Tongue (tissue), 2 donors: Measurements from ENCODE around the gene MIA3. TPM values are rescaled to one million over a fixed set of nuclear protein-coding genes. Genes with fewer than 3 reads are reported as not detected.
A peak's percentile ranks its signal among the peaks of the same experiment; 100 is the strongest.

Experiments used
- DNase-seq: peaks from one replicate; pipeline ENCODE4 v3.0.0-alpha.2; 2015
- total RNA-seq: library from RNA; depleted of rRNA; stranded (reverse); fragments of >200 nt; gene quantifications from one replicate; pipeline ENCODE4 v1.2.3, GENCODE V29; 2014

MIA3 gene
- total RNA-seq, 1 donor from 2014 or later: 51.0 TPM

DNA sequence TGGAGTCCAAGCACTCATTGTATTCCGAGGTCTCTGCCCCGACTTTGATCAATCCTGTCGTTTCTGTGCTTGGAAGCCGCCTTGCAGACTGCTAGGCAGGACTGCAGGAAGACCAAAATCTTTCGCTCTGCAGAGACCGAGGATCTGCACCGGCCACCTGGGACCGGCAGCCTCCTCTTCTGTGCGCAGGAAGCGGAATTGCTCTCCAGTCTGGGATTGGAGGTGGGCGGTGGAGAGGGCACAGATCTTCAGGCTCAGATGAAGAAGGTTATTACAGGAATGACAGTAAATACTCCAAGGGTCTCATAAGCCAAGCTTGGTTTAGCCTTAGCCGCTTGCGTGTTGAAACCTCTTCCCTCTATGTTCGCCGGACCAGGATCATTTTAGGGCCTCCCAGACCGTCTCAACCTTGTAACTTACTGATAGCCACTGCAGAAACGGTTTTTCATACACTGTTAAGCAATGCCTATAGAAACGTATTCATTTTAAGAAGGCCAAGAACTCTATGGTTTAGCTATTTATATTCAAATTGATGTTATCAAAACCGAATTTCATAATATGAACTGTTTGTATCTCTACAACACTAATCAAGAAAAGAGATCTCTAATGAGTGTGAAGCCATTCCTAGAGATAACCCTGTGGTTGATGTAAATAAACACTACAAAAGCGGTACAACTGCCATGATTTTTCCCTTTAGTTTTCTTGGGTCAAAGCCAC lies 1.1 kb downstream of the MIA3 start:
- DNase-seq: peak; percentile 32

DNA sequence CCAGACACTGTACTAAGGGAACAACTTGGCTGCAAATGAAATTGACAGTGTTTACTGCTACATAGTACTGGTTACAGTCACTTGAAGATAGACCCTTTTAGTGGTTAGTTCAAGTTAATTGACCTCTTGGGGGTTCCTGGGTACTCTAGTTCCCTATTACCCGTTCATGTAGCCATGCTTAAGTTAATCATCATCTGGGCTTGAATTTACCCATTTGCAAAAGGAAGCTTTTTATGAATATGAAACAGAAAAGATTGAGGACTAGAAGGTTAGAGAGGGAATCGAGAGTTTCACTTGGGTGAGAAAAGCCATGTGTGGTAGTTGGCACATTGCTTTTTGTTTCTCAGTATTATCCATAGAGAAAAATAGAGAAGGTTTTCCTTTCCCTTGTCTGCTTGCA lies 2.7 kb downstream of the MIA3 start:
- no peak for DNase-seq

DNA sequence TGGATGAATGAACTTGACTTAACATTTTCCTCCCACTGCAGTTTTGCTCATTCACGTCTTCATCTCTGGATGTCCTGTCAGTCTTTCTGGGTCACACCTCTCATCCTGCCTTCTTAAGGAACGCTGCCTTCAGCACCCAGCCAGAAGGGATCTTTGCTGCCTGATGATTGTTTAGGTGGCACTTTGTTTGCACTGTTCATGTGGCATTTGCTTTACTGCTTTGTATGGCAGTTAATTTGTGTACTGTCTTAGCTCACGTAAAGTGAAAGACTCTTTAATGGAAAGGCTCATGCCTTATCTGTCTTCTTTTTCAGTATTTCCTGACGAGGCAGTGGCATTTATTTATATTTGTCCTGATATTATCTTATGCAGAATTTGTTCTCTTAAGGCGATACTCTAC lies 4.9 kb downstream of the MIA3 start:
- DNase-seq: no peak

DNA sequence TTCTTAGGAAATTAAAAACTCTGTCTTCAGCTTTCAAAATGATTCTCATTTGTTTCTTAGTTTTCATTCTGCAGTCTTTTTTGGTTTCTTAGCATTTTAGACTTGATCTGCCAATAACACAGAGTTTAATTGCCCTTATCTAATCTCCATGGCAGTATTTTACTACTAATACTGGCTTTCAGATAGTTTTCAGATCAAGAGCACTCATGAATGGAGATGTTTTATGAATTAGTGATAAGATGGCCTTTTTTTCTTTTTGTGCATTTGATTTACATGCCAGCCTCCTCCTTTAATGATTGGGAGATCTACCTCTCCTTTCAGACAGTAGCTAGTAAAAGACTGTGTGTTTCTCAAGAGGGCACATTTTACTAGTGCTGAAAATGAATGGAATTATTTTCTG lies 5.6 kb downstream of the MIA3 start:
- DNase-seq: no peak

DNA sequence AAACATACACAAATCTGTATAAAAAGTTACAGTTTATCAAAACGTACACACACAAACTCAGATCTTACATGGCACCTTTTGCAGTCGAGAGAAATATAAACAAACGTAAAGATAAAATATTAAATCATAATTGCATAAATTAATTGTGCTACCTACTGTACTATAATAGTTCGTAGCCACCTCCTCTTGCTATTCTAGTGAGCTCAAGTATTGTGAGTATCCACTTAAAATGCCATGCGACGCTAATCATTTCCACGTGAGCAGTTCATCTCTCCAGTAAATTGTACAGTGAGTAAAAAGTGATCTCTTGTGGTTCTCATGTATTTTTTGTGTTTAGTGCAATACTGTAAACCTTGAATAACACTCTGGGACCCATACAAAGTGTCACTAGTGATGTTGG lies 6.3 kb downstream of the MIA3 start:
- DNase-seq: no peak

DNA sequence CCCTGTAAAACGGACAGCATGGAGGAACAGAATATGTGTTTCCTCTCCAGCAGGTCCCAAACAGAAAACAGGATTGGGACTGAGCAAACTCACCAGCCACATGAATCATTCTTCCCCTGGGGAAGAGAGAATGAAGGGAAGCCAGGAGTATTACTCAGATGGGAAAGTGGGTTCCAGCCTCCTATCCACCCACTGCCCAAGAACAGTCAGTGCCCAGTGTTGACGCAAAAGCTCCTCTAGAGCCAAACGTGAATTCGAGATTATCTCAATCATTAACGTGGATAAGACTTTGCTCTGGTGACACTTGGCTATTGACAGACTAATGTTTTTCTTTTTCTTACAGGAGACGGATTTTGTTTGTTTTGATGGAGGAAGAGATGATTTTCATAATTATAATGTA lies 9.3 kb downstream of the MIA3 start:
- no peak for DNase-seq

DNA sequence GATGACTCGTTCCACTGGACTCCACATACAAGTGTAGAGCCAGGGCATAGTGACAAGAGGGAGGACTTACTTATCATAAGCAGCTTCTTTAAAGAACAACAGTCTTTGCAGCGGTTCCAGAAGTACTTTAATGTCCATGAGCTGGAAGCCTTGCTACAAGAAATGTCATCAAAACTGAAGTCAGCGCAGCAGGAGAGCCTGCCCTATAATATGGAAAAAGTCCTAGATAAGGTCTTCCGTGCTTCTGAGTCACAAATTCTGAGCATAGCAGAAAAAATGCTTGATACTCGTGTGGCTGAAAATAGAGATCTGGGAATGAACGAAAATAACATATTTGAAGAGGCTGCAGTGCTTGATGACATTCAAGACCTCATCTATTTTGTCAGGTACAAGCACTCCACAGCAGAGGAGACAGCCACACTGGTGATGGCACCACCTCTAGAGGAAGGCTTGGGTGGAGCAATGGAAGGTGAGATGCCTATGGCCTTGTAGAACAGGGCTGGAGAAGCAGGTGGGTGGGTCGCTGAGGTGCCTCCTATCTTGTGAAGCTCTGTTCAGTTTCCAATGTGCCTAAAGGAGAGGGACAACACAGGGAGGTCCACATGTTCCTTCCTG lies 12.1 kb downstream of the MIA3 start:
- DNase-seq: no peak

DNA sequence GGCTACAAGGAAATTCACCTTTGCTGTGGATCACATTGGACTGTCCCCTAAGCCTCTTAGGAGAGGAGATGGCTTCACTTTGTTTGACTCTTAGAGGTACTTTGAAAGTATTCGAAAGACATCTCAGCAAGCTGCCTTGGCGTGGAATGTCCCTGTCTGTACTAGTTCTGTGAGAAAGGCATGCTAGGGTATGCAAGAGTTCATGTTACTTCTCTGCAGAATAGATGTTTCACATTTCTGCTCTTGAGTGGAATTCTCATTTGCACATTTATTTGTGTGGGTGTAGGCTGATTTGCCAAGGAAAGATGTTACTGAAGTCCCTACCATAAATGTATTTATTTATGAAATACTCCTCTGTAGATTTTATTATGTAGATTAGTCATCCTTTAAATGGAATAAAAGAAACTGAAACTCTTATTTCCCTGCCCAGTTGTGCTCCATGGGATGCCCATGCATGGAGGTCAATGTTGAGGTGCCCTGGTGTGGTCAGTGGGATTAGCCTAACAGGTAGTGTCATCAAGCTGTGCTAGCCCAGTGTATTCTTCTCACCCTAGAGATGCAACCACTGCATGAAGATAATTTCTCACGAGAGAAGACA lies 13.8 kb downstream of the MIA3 start:
- no peak for DNase-seq

DNA sequence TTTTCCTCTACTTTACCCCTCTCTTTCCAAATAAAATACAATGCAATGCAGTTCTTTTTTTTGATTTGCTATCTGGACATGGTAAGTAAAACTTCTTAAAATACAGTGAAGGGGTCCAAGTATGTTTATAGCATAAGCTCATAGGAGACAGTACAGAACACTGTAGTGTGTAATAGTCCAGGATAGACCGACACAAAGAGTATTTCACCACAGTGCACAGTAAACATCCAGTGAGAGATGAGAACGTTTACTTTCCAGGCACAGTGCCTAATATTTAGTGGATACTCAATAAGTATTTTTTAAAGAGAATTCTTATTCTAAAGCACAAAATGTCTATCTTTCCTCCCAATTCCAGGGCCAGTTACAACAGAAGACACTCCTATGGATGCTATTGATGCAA lies 14.9 kb downstream of the MIA3 start:
- DNase-seq: no peak

DNA sequence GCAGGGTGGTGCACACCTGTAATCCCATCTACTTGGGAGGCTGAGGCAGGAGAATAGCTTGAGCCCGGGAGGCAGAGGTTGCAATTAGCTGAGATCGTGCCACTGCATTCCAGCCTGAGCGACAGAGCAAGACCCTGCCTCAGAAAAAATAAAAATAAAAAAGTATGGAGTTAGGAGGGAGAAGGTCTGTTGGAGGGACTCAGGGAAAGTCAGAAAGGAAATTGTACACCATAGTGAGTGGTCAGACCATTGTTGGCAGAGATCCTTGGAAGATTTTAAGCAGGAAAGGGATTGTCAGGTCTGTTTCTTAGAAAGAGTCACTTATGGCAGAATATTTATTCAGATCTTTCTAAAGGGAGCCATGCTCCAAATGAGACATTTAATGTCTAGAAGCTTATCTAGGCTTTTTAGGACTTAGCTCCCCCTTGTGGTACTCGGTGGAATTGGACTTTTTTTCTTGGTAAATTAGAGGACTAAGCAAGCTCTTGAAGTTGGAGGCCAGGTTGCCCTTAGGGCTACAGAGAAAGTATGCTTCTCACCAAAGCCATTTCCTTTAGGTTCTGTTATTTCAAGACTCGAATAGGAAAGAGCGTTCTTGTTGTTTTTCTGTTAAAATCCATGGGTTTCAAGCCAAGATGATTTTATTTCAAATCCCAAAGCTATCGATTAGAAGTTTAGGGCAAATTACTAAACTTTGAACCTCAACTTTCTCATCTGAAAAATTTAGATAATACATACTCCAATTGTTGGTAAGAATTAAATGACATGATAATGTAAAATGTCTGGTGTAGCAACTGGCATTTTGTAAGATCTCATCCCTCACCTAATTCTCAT lies 16.5 kb downstream of the MIA3 start:
- peak; percentile 96 for DNase-seq

DNA sequence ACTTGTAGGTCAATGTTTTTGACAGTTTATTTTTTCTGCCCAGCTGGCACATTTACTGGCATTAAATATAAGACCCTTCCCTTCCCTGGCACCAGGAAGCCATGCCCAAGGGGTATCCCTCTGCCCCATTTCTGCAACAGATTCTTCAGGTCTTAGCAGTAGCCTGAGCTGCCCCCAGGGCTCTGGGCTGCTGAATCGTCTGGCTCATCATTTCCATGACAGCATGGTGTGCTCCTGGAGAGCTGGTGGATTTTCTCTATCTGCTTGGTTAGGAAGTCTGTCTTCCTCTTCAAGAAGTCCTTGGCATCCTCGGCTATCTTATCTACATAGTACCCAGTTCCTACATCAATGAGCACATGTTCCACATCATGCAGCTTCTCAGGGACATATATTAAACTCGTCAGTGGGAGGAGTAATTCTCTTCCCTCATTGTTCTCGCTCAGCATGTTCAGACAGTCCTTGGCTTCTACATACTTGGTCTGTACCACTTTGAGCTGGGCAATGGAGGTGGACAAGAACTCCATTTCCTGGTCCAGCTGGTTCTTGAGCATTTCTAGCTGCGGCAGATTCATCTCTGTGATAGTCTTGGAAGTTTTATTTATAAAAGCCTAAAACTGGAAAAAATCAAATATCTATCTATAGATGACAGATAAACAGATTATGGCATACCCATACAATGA lies 23.5 kb downstream of the MIA3 start:
- no peak for DNase-seq

DNA sequence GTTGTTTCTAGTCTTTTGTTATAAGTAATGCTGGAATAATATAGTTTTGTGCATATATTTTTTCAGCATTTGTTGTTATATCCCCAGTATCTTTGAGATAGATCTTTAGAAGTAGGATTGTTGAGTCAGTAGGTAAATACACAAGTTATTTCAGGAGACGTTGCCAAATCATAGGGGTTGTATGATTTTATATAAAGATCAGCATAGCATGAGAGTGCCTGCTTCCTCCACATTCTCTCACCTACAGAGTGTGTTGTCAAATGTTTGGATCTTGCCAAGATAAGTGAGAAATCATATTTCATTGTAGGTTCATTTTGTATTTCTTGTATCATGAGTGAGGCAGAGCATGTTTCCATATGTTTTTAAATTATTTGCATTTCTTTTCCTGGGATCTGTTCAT lies 24.6 kb downstream of the MIA3 start:
- DNase-seq: no peak

DNA sequence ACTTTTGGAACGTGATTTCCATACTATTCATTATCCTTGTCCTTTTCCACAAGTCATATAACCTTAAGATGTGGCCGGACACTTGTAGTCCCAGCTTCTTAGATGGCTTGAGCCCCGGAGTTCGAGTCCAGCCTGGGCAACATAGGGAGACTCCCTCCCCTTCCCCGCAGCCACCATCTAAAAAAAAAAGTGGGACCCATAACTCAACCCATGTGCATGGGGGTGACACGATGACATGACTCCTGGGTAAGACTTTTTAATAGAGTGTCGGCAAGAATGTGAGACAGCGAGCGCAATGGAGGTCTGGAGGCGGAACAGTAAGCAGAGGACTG lies 25.7 kb downstream of the MIA3 start:
- no peak for DNase-seq

DNA sequence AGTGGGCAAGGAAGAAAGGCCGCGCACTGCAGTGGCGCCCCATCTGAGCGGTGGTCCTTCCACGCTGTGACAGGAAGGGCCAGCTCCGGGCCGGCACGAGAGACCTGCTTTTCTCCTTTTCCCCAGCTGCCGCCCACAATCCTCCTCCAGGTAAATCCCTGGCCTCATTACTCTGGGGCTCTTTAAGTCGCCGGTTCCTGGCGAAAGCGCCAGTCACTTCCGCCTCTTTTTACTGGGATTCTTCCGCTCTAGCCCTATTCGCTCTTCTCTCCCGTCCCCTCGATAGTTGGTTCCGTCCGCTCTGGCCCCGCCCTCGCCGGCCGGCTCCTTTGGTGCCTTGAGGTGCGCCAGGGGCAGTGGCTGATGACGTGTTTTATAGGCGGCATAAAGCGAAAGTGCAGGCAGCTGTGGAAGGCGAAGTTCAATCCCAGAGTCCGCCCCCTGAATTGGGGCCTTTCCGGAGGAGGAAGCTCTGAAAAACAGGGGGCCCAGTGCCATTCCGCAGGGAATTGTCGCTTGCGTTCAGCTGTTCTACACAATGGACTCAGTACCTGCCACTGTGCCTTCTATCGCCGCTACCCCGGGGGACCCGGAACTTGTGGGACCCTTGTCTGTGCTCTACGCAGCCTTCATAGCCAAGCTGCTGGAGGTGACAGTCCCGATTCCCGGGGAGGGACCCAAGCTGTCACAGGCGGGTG lies 26.2 kb downstream of the MIA3 start:
- peak; percentile 99 for DNase-seq

DNA sequence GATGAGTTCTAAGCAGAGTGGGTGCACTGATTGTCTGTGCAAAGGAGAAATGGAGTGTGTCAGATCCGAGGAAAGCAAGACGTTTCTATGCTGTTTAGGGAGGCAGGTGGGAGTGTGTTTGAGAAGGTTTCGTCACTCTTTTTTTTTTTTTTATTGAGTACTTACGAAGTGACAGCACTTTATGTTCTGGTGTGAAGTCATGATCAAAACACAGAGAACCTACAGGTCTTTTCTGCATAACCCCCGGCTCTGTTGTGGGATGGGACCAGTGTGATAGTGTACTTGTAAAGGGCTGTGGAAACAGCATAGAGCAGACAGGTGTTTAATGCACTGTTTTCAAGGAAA lies 26.7 kb downstream of the MIA3 start:
- DNase-seq: no peak

DNA sequence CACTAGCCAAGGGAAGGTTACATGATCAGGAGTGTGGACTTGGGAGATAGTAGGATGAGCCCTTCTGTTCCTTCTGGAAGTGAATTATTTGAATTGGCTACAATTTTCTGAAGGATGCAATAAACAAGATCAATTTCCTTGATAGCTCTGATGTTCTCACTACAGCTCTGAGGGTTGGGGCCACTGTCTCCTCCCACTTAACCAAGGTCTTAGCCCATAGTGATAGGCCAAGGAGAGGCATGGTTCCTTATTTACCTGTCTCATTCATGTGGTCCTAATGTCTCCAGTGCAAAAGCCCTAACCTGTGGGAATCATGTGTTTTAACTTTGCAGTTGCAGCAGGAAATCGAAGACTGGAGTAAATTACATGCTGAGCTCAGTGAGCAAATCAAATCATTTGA lies 34.8 kb downstream of the MIA3 start:
- no peak for DNase-seq

DNA sequence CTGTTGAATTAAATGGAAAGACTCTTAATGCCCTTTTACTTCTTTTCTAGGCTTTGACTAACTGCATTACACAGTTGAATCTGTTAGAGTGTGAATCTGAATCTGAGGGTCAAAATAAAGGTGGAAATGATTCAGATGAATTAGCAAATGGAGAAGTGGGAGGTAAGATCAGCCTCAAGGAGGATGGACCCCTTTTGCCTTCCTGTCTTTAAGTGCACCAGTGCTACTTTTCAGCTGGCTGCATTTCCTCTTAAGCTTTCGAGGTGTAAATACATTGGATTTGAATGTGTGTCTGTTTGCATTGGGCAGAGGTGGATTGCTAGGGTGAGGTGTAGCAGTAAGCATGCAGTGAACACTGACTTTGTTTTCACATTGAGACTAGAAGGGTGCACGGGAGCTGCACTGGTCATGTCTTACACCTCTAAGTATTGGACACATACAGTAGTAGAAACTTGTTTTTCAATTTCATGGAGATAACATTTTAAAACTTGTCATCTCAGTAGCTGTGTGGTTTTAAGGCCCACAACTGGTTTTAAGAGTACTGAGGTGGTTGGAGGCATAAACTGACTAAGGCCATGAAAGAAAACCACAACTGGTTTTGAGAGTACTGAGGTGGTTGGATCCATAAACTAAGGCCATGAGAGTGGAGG lies 35.4 kb downstream of the MIA3 start:
- no peak for DNase-seq

DNA sequence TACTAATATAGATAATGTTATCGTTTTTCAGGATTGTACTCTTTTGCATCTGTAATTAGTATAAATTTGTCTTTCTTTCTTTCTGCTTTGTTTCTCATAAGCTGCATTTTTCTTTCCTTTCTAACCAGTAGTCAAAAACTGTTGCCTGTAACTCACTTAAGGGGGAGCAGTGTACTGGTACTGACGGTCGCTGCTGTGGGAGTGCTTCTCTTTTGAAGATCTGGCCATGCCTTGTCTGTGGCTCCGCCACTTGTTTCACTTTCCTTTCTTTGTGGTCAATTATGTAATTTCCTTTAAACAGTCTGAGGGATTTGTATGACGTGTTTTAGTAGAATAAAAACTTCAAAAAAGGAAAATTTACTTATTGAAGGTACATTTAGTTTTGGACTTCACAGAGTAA lies 37.0 kb downstream of the MIA3 start:
- DNase-seq: no peak

DNA sequence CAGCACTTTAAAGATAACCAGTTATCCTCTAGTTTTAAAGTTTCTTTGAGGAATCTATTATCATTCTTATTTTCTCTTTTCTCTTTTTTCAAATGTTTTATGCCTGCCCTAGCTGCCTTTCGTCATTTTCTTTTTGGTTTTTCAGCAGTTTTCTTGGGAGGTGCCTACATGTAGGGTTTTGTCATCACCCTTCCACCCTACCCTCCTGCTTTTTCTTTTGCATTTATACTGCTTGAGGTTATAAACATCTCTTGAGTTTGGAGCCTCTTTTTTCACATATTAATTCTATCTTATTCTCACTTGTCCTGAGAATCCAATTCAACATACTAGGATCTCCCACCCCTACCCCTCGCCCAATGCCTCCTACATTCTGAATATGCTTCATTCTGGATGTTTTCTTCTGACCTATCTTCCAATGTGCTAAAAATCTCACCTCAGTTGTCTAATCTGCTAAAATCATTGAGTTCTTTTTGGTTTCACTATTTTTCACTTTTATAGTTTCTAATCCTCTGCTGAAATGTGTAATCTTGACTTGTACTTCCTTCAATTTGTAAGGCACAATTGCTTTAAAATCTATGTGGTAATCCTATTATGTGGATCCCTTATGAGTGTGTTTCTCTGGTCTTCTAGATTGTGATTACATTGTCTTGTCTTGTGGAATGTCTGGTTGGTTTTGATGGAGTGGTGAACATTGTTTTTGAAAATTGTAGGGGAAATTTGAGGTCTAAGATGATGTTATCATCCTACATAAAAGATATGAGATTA lies 38.7 kb downstream of the MIA3 start:
- DNase-seq: no peak

DNA sequence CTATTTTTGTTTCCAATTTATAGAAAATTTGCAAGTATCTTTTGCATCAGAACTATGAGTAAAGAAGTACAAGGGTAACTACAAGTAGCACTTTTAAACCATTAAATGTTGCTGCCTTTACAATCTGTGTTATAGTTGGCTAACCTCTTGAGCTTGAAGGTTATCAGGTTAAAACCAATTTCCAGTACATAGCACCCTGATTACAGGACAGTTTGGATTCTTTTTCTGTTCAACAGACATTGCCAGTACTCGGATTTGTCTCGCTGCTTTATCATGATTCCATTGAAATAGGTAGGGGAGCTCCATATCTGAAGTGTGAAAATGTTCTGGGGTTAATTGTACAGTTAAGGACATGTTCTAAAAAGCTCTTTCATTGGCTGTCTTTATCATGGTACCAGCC lies 40.0 kb downstream of the MIA3 start:
- no peak for DNase-seq

DNA sequence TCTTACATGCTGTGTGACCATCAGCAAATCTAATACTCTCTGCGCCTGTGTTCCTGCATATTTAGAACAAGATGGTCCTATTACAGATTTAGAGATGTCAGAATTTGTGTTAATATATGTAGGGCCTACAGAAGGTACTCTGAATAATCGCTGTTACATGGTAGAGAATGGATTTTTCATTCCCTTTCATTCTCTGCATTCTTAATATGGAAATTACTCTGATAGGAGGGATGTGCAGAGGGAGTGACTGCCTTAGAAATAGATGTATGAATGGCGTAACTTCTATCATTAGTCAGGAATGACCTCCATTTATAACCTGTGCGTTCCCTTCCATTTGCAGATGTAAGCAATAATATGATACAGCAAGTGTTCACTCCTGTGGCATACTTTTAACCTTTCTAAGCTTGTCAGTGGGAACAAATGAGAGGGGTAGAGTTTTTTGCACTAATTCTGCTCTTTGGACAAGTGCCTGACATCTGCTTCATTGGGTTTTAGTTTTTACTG lies 45.6 kb downstream of the MIA3 start:
- no peak for DNase-seq
